GM13977 (cell line): ENCODE results near the gene AVPR1B.

ENCODE experiments used
- DNase-seq: peaks from one replicate; pipeline ENCODE4 v3.0.0; 2012; ENCODE audit warnings: low spot score
- CTCF ChIP-seq: IDR thresholded peaks from 2 replicates; pipeline ENCODE4 v1.5.1; 2012; ENCODE audit warnings: mild to moderate bottlenecking, control low read depth; ENCODE audit not compliant: insufficient read depth; ENCODE audit errors: extremely low read depth, missing control alignments
- in situ Hi-C: fragments of 300-500 bp; cut with MboI; formaldehyde crosslinking; loops from one replicate; pipeline ENCODE4 v1.12.0; 2022; ENCODE audit warnings: low sequenced_read_pairs, low pct_unique_long_range_greater_than_20kb, mixed read lengths, inconsistent platforms; ENCODE audit not compliant: unreplicated experiment

AVPR1B gene

GRCh38 chr1:206089341-206089740, 27.8 kb downstream of the AVPR1B start:
- no peak for TF ChIP-seq CTCF
- in situ Hi-C loops, result no loop called here
- DNase-seq, result no peak

GRCh38 chr1:206087091-206087490, 30.1 kb downstream of the AVPR1B start:
- TF ChIP-seq CTCF, result no peak
- in situ Hi-C loops, result no loop called here
- no peak for DNase-seq

- in situ Hi-C loops, result no loop called here
- TF ChIP-seq CTCF, result no peak
- DNase-seq, result no peak
Measured at GRCh38 chr1:206083750-206084149, 33.4 kb downstream of the AVPR1B start.

GRCh38 chr1:206082831-206083695, 34.1 kb downstream of the AVPR1B start:
- in situ Hi-C loops, result no loop called here
- DNase-seq, result no peak
- no peak for TF ChIP-seq CTCF

GRCh38 chr1:206081856-206082255, 35.3 kb downstream of the AVPR1B start:
- in situ Hi-C loops, result no loop called here
- no peak for TF ChIP-seq CTCF
- no peak for DNase-seq

GRCh38 chr1:206080026-206080820, 37.0 kb downstream of the AVPR1B start:
- no peak for TF ChIP-seq CTCF
- in situ Hi-C loops, result no loop called here

More at GRCh38 chr1:206080026-206080820, 37.0 kb downstream of the AVPR1B start:
- no peak for DNase-seq
